SK-N-SH treated with all-trans-retinoic acid at 6 μM for 48 hours (cell line): ENCODE results near the gene MARVELD2.

Source experiments
- ATAC-seq: fragments of 200-7000 bp; cut with Tn5 transposase; 3 replicates; pipeline ENCODE4 v1.9.1; 2020; ENCODE audit warnings: mild to moderate bottlenecking, moderate library complexity
- ARNTL ChIP-seq: fragments of 450-650 bp; formaldehyde crosslinking; IDR thresholded peaks from 2 replicates; pipeline ENCODE4 v1.5.0; 2020; ENCODE audit warnings: low read depth, mild to moderate bottlenecking, moderate library complexity, borderline replicate concordance
- BACH2 ChIP-seq: fragments of 250-450 bp; sonication (Bioruptor Pico); IDR thresholded peaks from 2 replicates; pipeline ENCODE4 v1.9.0; 2021; ENCODE audit warnings: mild to moderate bottlenecking, borderline replicate concordance
- CSDC2 ChIP-seq: fragments of 250-450 bp; sonication (Bioruptor Pico); IDR thresholded peaks from 2 replicates; pipeline ENCODE4 v1.5.0; 2020; ENCODE audit warnings: mild to moderate bottlenecking, moderate library complexity
- CSRNP3 ChIP-seq: fragments of 250-450 bp; sonication (Bioruptor Pico); IDR thresholded peaks from 2 replicates; pipeline ENCODE4 v1.5.1; 2021; ENCODE audit warnings: mild to moderate bottlenecking, moderate library complexity
- ESRRG ChIP-seq: fragments of 250-450 bp; sonication (Bioruptor Pico); IDR thresholded peaks from 2 replicates; pipeline ENCODE4 v1.6.1; 2021; ENCODE audit warnings: mild to moderate bottlenecking
- GLIS3 ChIP-seq: fragments of 250-450 bp; sonication (Bioruptor Pico); IDR thresholded peaks from 2 replicates; pipeline ENCODE4 v1.5.0; 2020; ENCODE audit warnings: mild to moderate bottlenecking, moderate library complexity
- ISL1 ChIP-seq: fragments of 250-450 bp; sonication (Bioruptor Pico); IDR thresholded peaks from 2 replicates; pipeline ENCODE4 v2.1.2; 2022; ENCODE audit warnings: mild to moderate bottlenecking, moderate library complexity
- OSR1 ChIP-seq: fragments of 250-450 bp; sonication (Bioruptor Pico); IDR thresholded peaks from 2 replicates; pipeline ENCODE4 v1.8.0; 2022; ENCODE audit warnings: moderate library complexity, mild to moderate bottlenecking, inconsistent platforms
- PATZ1 ChIP-seq: fragments of 250-450 bp; sonication (Bioruptor Pico); IDR thresholded peaks from 2 replicates; pipeline ENCODE4 v1.8.0; 2020; ENCODE audit warnings: mild to moderate bottlenecking, moderate library complexity, borderline replicate concordance
- POU6F1 ChIP-seq: fragments of 250-450 bp; sonication (Bioruptor Pico); IDR thresholded peaks from 2 replicates; pipeline ENCODE4 v1.8.0; 2021; ENCODE audit warnings: low read depth, mild to moderate bottlenecking, moderate library complexity, borderline replicate concordance
- PPARA ChIP-seq: fragments of 250-450 bp; sonication (Bioruptor Pico); IDR thresholded peaks from 2 replicates; pipeline ENCODE4 v1.5.0; 2020; ENCODE audit warnings: mild to moderate bottlenecking, borderline replicate concordance
- RARB ChIP-seq: fragments of 250-450 bp; sonication (Bioruptor Pico); IDR thresholded peaks from 2 replicates; pipeline ENCODE4 v1.8.0; 2021; ENCODE audit warnings: mild to moderate bottlenecking, moderate library complexity
- SNAI2 ChIP-seq: fragments of 250-450 bp; sonication (Bioruptor Pico); IDR thresholded peaks from 2 replicates; pipeline ENCODE4 v1.5.0; 2020; ENCODE audit warnings: mild to moderate bottlenecking, moderate library complexity
- TCF4 ChIP-seq: fragments of 250-450 bp; sonication (Bioruptor Pico); IDR thresholded peaks from 2 replicates; pipeline ENCODE4 v1.8.0; 2021; ENCODE audit warnings: mild to moderate bottlenecking, moderate library complexity, borderline replicate concordance
- TOX ChIP-seq: fragments of 250-450 bp; sonication (Bioruptor Pico); IDR thresholded peaks from 2 replicates; pipeline ENCODE4 v1.8.0; 2021; ENCODE audit warnings: mild to moderate bottlenecking, moderate library complexity, borderline replicate concordance
- TSHZ2 ChIP-seq: fragments of 250-450 bp; sonication (Bioruptor Pico); IDR thresholded peaks from 2 replicates; pipeline ENCODE4 v1.5.0; 2020; ENCODE audit warnings: mild to moderate bottlenecking, moderate library complexity
- ZC3H10 ChIP-seq: fragments of 250-450 bp; sonication (Bioruptor Pico); IDR thresholded peaks from 2 replicates; pipeline ENCODE4 v1.5.1; 2021; ENCODE audit warnings: mild to moderate bottlenecking, moderate library complexity
- ZFP3 ChIP-seq: fragments of 250-450 bp; sonication (Bioruptor Pico); IDR thresholded peaks from 2 replicates; pipeline ENCODE4 v1.5.0; 2020; ENCODE audit warnings: mild to moderate bottlenecking, moderate library complexity
- ZFP30 ChIP-seq: fragments of 450-650 bp; formaldehyde crosslinking; IDR thresholded peaks from 2 replicates; pipeline ENCODE4 v1.5.0; 2022; ENCODE audit warnings: mild to moderate bottlenecking, moderate library complexity
- ZNF565 ChIP-seq: fragments of 450-650 bp; formaldehyde crosslinking; conservative IDR thresholded peaks from 2 replicates; pipeline ENCODE4 v1.5.0; 2020; ENCODE audit warnings: low read depth, mild to moderate bottlenecking, moderate library complexity
- ZNF70 ChIP-seq: fragments of 450-650 bp; formaldehyde crosslinking; IDR thresholded peaks from 2 replicates; pipeline ENCODE4 v1.5.0; 2020; ENCODE audit warnings: mild to moderate bottlenecking, moderate library complexity
- ZNF8 ChIP-seq: fragments of 450-650 bp; formaldehyde crosslinking; IDR thresholded peaks from 2 replicates; pipeline ENCODE4 v1.5.0; 2020; ENCODE audit warnings: mild to moderate bottlenecking, moderate library complexity

Gene MARVELD2, protein sequence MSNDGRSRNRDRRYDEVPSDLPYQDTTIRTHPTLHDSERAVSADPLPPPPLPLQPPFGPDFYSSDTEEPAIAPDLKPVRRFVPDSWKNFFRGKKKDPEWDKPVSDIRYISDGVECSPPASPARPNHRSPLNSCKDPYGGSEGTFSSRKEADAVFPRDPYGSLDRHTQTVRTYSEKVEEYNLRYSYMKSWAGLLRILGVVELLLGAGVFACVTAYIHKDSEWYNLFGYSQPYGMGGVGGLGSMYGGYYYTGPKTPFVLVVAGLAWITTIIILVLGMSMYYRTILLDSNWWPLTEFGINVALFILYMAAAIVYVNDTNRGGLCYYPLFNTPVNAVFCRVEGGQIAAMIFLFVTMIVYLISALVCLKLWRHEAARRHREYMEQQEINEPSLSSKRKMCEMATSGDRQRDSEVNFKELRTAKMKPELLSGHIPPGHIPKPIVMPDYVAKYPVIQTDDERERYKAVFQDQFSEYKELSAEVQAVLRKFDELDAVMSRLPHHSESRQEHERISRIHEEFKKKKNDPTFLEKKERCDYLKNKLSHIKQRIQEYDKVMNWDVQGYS

DNA sequence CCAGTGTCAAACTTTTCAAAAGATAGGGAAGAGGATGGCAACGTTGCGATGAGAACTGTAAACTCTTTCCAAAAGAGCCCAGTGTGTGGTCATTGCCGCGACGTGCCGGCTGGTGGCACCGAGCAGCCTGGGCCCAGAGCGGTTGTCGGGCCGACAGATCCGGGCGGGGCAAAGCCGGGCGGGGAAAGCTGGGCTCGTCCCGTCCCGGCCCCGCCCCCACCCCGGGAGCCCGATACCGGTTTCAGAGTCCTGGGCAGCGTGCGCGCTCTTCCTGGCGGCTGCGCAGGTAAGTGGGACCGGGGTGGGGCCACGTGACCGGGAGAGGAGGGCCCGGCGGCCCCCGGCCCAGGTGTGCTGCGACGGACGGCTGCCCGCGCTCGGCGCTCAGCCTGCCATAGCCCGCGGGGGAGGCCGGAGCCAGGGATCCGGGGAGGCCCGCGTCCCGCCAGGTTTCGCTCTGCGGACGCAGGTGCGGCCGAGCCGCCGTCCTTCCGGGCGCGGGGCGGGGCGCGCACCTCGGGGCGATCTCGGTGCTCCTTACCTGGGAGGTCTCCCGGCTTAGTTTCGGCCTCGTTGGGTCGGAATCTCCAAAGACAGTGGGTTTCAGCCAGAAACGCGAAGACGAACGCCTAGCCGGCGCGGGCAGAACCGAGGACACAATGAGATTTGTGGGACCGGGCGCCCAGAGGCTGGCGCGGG is at the start of gene MARVELD2:
Gene MARVELD2 (plus strand): TSS at position 232 of the 699 bp plus-strand sequence. CDS start 4,270 bp downstream, outside the sequence.
- TF ChIP-seq TSHZ2 (CRISPR knock-in tag) (no peak), BACH2 (no peak), POU6F1 (CRISPR knock-in tag) (no peak), PPARA (no peak), ZNF565 (CRISPR knock-in tag) (no peak), ESRRG (CRISPR knock-in tag) (no peak), TCF4 (no peak), GLIS3 (CRISPR knock-in tag) (no peak), CSRNP3 (no peak), ZC3H10 (no peak), ARNTL (CRISPR knock-in tag) (no peak), ZNF8 (CRISPR knock-in tag) (no peak), CSDC2 (CRISPR knock-in tag) (no peak), ISL1 (no peak), OSR1 (no peak), TOX (CRISPR knock-in tag) (no peak), SNAI2 (CRISPR knock-in tag) (no peak)
- no peak for ATAC-seq

DNA sequence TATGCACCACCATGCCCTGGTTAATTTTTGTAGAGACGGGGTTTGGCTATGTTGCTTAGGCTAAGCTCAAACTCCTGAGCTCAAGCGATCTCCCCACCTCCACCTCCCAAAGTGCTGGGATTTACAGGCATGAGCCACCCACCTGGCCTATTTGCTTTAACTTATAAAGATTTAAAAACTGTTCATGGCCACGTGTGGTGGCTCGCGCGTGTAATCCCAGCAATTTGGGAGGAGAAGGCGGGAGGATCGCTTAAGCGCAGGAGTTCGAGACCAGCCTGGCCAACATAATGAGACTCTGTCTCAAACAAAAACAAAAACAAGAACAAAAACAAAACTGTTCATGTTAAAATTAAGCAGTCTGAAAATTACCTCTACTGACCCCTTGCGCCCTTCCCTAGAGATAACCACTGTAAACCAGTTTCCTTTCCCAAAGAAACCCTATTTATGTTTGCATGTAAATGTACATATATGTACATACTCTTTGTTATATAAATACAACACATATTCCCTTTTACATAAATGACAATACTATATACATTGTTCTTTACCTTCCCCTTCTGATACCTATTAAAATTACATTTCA is 47.1 kb upstream of the MARVELD2 start:
- ATAC-seq, result no peak
- TF ChIP-seq OSR1, result no peak
- no peak for TF ChIP-seq SNAI2 (CRISPR knock-in tag)
- no peak for TF ChIP-seq ZFP3
- no peak for TF ChIP-seq BACH2
- no peak for TF ChIP-seq ARNTL (CRISPR knock-in tag)
- no peak for TF ChIP-seq PATZ1 (CRISPR knock-in tag)
- TF ChIP-seq TSHZ2 (CRISPR knock-in tag), result no peak
- no peak for TF ChIP-seq TCF4
- no peak for TF ChIP-seq ZC3H10
- TF ChIP-seq TOX (CRISPR knock-in tag), result no peak
- no peak for TF ChIP-seq PPARA
- no peak for TF ChIP-seq ZNF8 (CRISPR knock-in tag)
- TF ChIP-seq ZFP30, result no peak
- TF ChIP-seq ZNF70 (CRISPR knock-in tag), result no peak
- TF ChIP-seq RARB, result no peak
- TF ChIP-seq GLIS3 (CRISPR knock-in tag), result no peak
- no peak for TF ChIP-seq ISL1
